ENCODE measurements around the gene RRAGD.
"Not testable (repeated sequence)": the region's sequence is repeated elsewhere in the genome, so short reads cannot be mapped to it uniquely, and the experiment has no call there.

Gene RRAGD

GRCh38 chr6:89410788-89411144 is 1.3 kb downstream of the RRAGD start:
- DNase-seq, result no peak

GRCh38 chr6:89410231-89410761 is 1.8 kb downstream of the RRAGD start:
- no peak for DNase-seq

GRCh38 chr6:89409461-89410035 is 2.5 kb downstream of the RRAGD start:
- DNase-seq, result no peak

DNA sequence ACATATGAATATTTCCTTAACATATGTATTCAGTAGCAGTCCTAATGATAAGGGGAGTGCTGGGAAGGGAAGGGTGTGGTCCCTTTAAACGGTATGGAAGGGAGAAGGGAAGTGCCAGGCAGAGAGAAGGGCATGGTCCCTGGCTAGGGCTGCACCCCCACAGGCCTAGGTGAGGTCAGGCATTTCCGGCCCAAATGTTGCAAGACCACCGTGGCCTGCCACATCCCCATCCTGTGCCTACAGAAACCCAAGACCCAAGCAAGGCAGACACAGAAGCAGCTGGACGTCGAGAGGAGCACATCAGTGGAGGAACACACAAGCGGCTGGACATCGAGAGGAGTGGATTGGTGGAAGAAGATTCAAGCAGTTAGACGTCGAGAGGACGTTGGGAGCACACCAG is 5.9 kb downstream of the RRAGD start:
- DNase-seq, result no peak

DNA sequence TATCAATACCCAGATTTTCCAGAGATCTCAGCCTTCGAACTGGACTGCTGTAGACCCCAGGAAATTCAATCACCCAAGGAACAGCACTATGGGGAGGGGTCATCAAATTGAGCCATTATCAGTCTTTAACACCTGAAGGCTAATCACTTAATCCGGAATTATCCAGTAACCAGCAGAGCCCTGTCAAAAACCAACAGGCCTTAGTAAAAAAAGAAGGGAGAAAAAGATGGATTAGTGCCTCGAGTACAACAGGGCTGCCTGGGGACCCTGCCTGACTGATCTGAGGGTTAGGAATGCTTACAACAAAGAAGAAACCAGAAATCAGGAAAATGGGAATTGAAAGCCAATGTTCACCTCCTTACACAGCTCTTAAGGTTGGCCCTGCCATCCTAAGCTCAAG is 7.6 kb downstream of the RRAGD start:
- DNase-seq, result no peak

GRCh38 chr6:89402776-89403175 is 9.3 kb downstream of the RRAGD start:
- no peak for DNase-seq

DNA sequence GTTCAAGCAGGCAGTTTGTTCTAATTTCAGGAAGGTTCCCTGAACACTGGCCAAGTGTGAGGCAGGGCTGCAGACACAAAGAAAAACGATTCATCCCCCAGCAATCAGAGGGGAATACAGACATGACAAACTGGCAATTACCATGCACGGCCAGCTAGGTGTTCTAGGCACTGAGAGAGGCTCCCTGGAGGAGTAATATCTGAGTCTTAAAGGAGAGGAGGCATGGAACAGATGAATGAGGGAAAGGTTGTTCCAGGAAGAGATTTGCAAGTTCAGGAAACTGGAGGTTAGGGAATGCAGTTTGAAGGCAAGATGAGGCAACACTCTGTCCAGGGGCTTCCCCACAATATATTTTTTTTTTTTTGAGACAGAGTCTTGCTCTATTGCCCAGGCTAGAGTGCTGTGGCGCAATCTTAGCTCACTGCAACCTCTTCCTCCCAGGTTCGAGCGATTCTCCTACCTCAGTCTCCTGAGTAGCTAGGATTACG is 11.1 kb downstream of the RRAGD start:
- no peak for DNase-seq

- DNase-seq, result no peak
Measured at GRCh38 chr6:89400050-89400449, 12.0 kb downstream of the RRAGD start.

- DNase-seq, result no peak
Measured at GRCh38 chr6:89398762-89399525, 13.1 kb downstream of the RRAGD start.

DNA sequence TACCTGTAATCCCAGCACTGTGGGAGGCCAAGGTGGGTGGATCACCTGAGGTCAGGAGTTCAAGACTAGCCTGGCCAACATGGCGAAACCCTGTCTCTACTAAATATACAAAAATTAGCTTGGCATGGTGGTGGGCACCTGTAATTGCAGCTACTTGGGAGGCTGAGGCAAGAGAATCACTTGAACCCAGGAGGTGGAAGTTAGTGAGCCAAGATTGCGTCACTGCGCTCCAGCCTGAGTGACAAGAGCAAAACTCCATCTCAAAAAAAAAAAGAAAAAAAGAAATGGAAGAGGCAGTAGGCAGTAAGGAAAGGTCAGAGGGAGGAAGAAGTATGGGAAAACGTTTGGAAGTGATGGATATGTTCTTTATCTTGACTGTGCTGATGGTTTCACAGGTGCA is 14.2 kb downstream of the RRAGD start:
- DNase-seq, result not testable (repeated sequence)

GRCh38 chr6:89393659-89394058 is 18.4 kb downstream of the RRAGD start:
- no peak for DNase-seq

- no peak for DNase-seq
Measured at GRCh38 chr6:89392823-89393222, 19.2 kb downstream of the RRAGD start.

DNA sequence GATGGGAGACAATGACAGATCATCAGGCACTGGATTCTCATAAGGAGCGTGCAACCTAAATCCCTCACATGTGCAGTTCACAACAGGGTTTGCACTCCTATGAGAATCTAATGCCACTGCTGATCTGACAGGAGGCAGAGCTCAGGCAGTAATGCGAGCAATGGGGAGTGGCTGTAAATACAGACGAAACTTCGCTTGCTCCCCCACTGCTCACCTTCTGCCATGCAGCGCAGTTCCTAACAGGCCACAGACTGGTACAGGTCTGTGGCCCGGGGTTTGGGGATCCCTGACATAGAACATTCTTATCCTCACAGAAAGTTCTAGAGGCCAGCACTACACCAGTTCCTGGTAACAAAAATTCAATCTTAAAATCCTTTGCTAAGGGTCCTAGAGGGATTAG is 23.2 kb downstream of the RRAGD start:
- no peak for DNase-seq

GRCh38 chr6:89387516-89388201 is 24.4 kb downstream of the RRAGD start:
- no peak for DNase-seq

- DNase-seq, result no peak
Measured at GRCh38 chr6:89386917-89387491, 25.1 kb downstream of the RRAGD start.

- no peak for DNase-seq
Measured at GRCh38 chr6:89385846-89386245, 26.2 kb downstream of the RRAGD start.

DNA sequence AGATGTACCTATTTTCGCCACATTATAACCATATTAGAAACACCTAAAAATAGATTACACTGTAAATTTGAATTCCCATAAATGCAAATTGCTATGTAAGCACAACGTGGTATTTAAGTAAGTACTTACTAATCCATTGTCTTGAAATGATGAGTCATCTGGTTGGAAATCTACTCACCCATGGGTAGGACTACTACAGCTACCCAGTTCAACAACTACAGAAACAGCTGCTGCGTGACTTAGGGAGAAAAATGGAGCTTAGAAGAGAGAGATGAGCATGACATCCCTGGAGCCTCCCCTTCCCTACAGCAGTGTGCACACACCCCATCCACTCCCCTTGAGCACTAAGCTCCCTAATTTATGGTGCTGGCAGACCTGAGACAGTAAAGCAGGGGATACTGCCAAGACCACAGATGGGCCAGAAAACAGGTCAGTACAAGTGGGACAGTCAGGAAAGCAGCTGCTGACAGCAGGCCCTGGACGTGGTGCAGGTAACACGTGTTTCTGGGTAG is 26.9 kb downstream of the RRAGD start:
- no peak for DNase-seq

- DNase-seq, result no peak
Measured at GRCh38 chr6:89381031-89381430, 31.0 kb downstream of the RRAGD start.

- DNase-seq, result no peak
Measured at GRCh38 chr6:89379281-89379680, 32.8 kb downstream of the RRAGD start.

DNA sequence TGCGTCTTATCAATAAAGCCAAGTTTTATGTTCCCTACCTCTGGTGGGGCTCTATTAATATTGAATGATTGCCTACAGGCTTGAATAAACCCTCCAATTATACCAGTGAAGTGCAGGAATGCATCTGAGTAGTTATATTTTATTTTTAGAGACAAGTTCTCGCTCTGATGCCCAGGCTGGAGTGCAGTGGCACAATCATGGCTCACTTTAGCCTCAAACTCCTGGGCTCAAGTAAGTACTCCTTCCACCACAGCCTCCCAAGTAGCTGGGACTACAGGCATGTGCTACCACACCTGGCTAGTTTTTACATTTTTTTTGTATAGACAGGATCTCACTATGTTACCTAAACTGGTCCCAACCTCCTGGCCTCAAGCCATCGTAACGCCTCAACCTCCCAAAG is 33.4 kb downstream of the RRAGD start:
- DNase-seq, result no peak

DNA sequence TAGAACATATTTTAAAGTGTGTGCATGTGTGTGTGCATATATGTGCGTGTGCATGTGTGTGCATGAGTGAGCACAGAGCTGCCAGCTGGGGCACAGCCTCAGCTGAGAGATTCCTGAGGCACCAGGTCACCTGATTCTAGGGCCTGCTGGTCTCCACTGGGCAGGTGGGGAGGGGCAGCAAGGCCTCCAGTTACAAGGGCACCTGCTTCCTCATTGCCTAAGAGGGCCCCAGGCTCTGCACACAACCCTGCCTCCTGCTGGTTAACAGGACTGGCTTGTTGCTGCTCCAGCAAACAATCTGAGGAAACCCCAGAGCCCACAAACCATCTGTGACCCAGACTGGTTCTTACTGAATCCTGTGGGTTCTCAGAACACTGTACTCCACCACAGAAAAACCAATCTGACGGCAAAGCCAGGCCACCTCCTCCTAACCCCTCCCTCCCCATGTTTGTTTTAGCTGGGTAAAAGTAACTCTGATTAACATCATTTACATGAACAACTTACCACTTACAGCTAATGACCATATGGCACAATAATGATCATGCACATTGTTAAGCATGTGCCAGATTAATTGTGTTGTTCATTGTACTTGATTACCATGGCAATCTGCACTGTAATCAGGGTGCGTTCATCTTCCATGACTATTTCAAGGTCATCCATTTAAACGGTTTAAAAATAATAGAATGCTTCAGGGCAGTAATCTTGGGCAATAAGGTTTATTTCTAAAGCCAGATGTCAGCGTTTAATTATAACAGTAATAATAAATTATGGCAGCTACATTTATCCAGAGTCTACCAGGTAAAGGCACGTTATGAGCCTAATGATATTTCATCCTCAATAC is 36.4 kb downstream of the RRAGD start:
- peak in 2 of 4 experiments; percentile 26 to 29 for DNase-seq

DNA sequence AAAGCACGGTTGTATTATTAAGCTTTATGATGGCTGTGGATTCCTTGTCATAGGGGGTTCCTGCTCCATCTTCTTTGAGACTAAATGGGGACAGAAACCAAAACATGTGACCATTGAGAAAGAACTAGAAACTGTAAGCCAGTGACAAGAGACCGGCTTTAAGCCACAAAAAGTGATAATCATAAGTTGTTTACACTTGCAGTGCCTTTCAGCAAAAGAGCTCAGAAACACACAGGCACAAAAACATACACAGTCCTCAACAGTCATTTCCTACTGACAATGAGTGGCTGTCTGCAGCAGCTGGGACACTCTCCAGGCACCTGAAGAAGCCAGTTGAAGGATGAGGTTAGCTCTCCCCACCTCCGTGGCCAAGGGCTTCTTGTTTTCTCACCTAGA is 39.6 kb downstream of the RRAGD start:
- DNase-seq, result no peak

All from activated naive CD4-positive, alpha-beta T cell (primary cell).